ENCODE data around the gene NUDT21.

NUDT21 gene

DNA sequence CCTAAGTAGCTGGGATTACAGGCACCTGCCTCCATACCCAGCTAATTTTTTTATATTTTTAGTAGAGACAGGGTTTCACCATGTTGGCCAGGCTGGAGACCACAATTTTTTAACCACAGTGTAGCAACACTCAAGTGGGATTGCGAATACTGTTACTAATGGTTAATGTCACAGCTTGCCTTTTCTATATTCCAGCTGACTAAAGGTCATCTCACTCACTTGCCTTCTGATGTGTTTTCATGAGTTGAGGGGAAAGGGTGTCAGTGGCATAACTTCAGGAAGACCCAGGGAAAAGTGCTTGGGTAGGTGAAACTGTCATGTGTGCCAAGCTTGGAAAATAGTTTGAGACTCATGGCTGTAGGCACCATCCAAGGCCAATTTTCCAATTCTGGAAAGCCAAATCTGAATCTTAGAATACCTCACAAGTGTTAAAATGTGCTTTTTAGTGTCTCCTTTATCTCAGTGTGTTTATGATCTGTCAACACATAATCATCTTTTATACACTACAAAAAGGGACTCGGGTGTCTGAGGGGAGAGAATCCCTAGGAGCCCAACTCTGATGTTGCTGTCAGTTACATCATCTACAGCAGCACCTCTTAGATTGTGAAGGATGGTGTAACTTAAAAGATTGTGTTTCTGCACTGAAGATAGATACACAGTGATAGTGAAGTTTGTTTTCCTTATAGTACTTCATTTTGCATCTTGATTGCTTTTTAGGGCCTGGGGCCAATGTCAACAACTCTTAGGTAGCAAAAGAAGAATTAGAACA is 27.3 kb upstream of the NUDT21 start:
- Mint-ChIP-seq H3K9me3 (no peaks in the 10 kb centered on the region), H3K27ac (no peak overlapping the region), H3K36me3 (ENCODE audit: low read depth) (peaks cover 57% of the 10 kb centered on the region), H3K4me1 (peaks cover 4% of the 10 kb centered on the region), H3K27me3 (ENCODE audit: low read depth) (no peaks in the 10 kb centered on the region), H3K4me3 (no peak overlapping the region)
- TF ChIP-seq, protein P1, sequence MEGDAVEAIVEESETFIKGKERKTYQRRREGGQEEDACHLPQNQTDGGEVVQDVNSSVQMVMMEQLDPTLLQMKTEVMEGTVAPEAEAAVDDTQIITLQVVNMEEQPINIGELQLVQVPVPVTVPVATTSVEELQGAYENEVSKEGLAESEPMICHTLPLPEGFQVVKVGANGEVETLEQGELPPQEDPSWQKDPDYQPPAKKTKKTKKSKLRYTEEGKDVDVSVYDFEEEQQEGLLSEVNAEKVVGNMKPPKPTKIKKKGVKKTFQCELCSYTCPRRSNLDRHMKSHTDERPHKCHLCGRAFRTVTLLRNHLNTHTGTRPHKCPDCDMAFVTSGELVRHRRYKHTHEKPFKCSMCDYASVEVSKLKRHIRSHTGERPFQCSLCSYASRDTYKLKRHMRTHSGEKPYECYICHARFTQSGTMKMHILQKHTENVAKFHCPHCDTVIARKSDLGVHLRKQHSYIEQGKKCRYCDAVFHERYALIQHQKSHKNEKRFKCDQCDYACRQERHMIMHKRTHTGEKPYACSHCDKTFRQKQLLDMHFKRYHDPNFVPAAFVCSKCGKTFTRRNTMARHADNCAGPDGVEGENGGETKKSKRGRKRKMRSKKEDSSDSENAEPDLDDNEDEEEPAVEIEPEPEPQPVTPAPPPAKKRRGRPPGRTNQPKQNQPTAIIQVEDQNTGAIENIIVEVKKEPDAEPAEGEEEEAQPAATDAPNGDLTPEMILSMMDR (IDR thresholded peaks at IDR 0.05; ENCODE audit: unreplicated experiment in 3 of 3): no peak

DNA sequence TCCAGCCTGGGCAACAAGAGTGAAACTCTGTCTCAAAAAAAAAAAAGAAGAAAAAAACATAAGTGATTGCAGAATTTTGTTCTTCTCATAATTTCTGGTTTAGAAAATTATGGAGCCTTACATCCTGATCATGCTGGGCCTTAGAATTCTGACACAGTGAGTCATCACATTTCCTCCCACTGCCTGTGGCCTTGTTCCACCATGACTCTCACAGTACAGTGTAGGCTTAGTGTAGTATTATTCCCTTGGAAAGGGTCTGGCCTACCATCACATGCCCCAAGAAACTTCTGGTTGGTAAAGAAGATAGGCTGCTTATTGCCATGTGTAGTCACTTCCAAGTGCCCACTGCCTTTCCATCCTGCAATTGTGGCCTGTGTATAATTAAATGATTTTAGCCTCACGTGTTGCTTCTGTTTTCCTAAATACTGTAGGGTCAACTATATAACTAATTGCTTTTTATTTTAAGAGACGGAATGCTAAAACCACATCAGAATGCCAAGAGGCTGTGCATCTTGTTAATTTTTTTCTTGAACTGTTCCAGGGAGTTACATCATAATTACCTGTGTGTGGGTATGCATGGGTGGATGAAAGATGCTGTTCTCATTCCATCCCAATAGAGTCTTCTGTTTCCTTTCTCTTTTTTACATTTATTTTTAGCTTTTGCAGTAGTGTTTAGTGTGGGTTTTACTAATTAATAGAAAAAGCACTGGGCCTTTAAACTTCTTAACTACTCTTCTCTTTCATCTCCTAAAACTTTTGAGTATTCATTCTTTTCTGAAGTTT is 26.2 kb upstream of the NUDT21 start:
- TF ChIP-seq, protein P1 (IDR thresholded peaks at IDR 0.05; ENCODE audit: unreplicated experiment in 3 of 3): no peak
- H3K36me3 Mint-ChIP-seq (ENCODE audit: low read depth): peaks cover 60% of the 10 kb centered on the region
- H3K4me1 Mint-ChIP-seq: peaks cover 4% of the 10 kb centered on the region
- H3K27me3 Mint-ChIP-seq (ENCODE audit: low read depth): no peaks in the 10 kb centered on the region
- no peak overlapping the region for H3K4me3 Mint-ChIP-seq
- H3K27ac Mint-ChIP-seq: no peak overlapping the region
- no peaks in the 10 kb centered on the region for H3K9me3 Mint-ChIP-seq

- Mint-ChIP-seq H3K9me3 (no peaks in the 10 kb centered on the region), H3K36me3 (ENCODE audit: low read depth) (peaks cover 69% of the 10 kb centered on the region), H3K4me3 (no peak overlapping the region), H3K4me1 (no peaks in the 10 kb centered on the region), H3K27ac (no peak overlapping the region), H3K27me3 (ENCODE audit: low read depth) (no peaks in the 10 kb centered on the region)
- TF ChIP-seq, protein P1 (IDR thresholded peaks at IDR 0.05; ENCODE audit: unreplicated experiment in 3 of 3): no peak
Measured at GRCh38 chr16:56475201-56475600, 24.1 kb upstream of the NUDT21 start.

DNA sequence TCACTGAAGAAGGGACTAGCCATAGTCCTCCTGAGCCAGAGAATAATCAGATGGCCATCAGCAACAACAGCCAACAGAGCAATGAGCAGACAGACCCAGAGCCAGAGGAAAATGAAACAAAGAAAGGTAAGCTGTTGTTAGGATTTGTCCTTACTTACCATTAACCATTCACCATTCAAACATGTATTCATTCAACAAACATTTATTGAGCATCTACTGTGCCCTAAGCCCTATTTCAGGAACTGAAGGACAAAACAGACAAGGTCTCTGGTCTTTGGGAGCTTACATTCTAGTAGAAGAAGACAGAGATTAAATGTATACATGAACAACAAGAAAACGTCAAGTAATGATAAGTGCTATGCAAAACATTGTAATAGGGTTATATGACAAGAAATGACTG is 19.5 kb upstream of the NUDT21 start:
- Mint-ChIP-seq H3K27me3 (ENCODE audit: low read depth) (no peaks in the 10 kb centered on the region), H3K4me1 (no peaks in the 10 kb centered on the region), H3K27ac (no peak overlapping the region), H3K36me3 (ENCODE audit: low read depth) (peaks cover 83% of the 10 kb centered on the region), H3K4me3 (no peak overlapping the region), H3K9me3 (no peaks in the 10 kb centered on the region)
- TF ChIP-seq, protein P1 (IDR thresholded peaks at IDR 0.05; ENCODE audit: unreplicated experiment in 3 of 3): no peak

GRCh38 chr16:56470232-56470631 is 19.1 kb upstream of the NUDT21 start:
- Mint-ChIP-seq H3K9me3 (no peaks in the 10 kb centered on the region), H3K27me3 (ENCODE audit: low read depth) (no peaks in the 10 kb centered on the region), H3K36me3 (ENCODE audit: low read depth) (peaks cover 83% of the 10 kb centered on the region), H3K27ac (no peak overlapping the region), H3K4me1 (no peaks in the 10 kb centered on the region), H3K4me3 (no peak overlapping the region)
- TF ChIP-seq, protein P1 (IDR thresholded peaks at IDR 0.05; ENCODE audit: unreplicated experiment in 3 of 3): no peak

All from nephron (organoid).